HL-60 (cell line): ENCODE data around the gene BHLHE41.

ENCODE experiments used
- DNase-seq, 2 experiments: peaks; one replicate each; pipeline ENCODE4 v3.0.0-alpha.2; 2010 to 2020; ENCODE audit warnings: low read depth in 1 of 2, low spot score in 1 of 2
- H3K27ac ChIP-seq: fragments of 250-450 bp; sonication (Bioruptor Pico); replicated peaks from 2 replicates; pipeline ENCODE4 v1.5.1; 2020; ENCODE audit warnings: mild to moderate bottlenecking, moderate library complexity
- H3K27me3 ChIP-seq: fragments of 250-450 bp; sonication (Bioruptor Pico); 2 replicates; pipeline ENCODE4 v1.5.1; 2021; ENCODE audit warnings: mild to moderate bottlenecking, moderate library complexity; ENCODE audit not compliant: insufficient read depth, poor library complexity, severe bottlenecking
- H3K4me3 ChIP-seq: replicated peaks from 2 replicates; pipeline ENCODE4 v1.5.1; 2011; ENCODE audit warnings: mild to moderate bottlenecking, control low read depth, low read length; ENCODE audit not compliant: insufficient read depth
- CTCF ChIP-seq: IDR thresholded peaks from one replicate; pipeline ENCODE4 v1.5.1; 2011; ENCODE audit warnings: low read length, control low read depth, inconsistent platforms; ENCODE audit not compliant: insufficient read depth
- GABPA ChIP-seq: IDR thresholded peaks from 2 replicates; pipeline ENCODE4 v1.6.1; 2012; ENCODE audit warnings: low read depth
- POLR2AphosphoS5 ChIP-seq: IDR thresholded peaks from 2 replicates; pipeline ENCODE4 v1.6.1; 2012; ENCODE audit warnings: low read depth
- REST ChIP-seq: IDR thresholded peaks from 2 replicates; pipeline ENCODE4 v1.6.1; 2012; ENCODE audit warnings: low read depth; ENCODE audit not compliant: insufficient replicate concordance
- SPI1 ChIP-seq: IDR thresholded peaks from 2 replicates; pipeline ENCODE4 v1.6.1; 2012; ENCODE audit warnings: low read depth, mild to moderate bottlenecking, borderline replicate concordance

BHLHE41 gene

GRCh38 chr12:26077915-26078702 lies 46.7 kb downstream of the BHLHE41 start:
- Histone ChIP-seq H3K27ac (no peak overlapping the region), H3K27me3 (no peaks in the 10 kb centered on the region), H3K4me3 (no peak overlapping the region)
- TF ChIP-seq GABPA: no peak
- no peak for TF ChIP-seq REST
- TF ChIP-seq CTCF: no peak
- no peak for TF ChIP-seq SPI1
- no peak for TF ChIP-seq POLR2AphosphoS5
- DNase-seq: no peak
